ENCODE measurements around the gene SLC19A1.

DNA sequence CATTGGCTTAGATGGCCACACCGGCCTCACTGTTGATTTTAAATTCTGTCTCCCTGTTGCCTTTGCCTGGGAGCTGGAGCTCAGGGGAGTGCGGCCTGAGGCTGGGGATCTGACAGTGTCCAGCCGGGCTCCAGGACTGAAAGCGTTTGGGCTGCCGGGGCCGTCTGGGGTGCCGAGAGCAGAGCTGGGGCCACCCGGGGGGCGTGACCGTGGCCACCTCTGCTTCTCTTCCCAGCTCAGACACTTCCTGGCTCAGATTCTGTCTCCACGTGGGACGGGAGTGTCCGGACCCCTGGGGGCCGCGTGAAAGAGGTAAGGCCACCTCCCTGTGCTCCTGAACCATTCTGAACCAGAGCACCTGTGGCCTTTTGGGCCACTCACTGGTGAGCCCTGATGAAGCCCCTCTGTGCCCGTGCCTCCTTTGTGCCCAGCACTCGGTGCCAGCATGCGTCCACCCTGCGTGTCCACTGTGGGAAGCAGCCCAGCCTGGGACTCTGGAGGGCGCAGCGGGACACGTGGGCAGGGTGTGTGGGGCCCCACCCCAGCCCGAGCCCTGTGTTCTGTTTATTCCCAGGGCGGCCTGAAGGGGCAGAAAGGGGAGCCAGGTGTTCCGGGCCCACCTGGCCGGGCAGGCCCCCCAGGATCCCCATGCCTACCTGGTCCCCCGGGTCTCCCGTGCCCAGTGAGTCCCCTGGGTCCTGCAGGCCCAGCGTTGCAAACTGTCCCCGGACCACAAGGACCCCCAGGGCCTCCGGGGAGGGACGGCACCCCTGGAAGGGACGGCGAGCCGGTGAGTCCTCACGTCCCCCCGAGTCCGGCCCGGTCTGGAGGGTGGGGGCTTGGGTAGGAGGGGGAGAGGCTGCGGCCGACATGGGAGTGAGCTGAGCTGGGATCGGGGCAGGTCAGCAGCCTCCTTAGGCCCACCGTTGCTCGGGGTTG is 64.8 kb downstream of the SLC19A1 start:
- no peak for TF ChIP-seq CTCF (IDR thresholded peaks at IDR 0.05 in 8 of 11, conservative IDR thresholded peaks at IDR 0.05 in 3 of 11)
- TF ChIP-seq POLR2AphosphoS5 (IDR thresholded peaks at IDR 0.05): no peak
